Activated effector memory CD4-positive, alpha-beta T cell treated with anti-CD3 and anti-CD28 coated beads, Interleukin-2, amount 50 U/mL, for 16 hours (primary cell): ENCODE results near the gene SEMA6B.

Experiments used
- DNase-seq: peaks from one replicate; pipeline ENCODE4 v3.0.0-alpha.2; 2020

The SEMA6B gene

GRCh38 chr19:4523306-4524110, 36.0 kb downstream of the SEMA6B start:
- peak; percentile 74 for DNase-seq

GRCh38 chr19:4522291-4523002, 37.0 kb downstream of the SEMA6B start:
- no peak for DNase-seq

- no peak for DNase-seq
These were observed 37.6 kb downstream of the SEMA6B start for GRCh38 chr19:4521888-4522242.

GRCh38 chr19:4521170-4521887, 38.2 kb downstream of the SEMA6B start:
- DNase-seq, result no peak

DNA sequence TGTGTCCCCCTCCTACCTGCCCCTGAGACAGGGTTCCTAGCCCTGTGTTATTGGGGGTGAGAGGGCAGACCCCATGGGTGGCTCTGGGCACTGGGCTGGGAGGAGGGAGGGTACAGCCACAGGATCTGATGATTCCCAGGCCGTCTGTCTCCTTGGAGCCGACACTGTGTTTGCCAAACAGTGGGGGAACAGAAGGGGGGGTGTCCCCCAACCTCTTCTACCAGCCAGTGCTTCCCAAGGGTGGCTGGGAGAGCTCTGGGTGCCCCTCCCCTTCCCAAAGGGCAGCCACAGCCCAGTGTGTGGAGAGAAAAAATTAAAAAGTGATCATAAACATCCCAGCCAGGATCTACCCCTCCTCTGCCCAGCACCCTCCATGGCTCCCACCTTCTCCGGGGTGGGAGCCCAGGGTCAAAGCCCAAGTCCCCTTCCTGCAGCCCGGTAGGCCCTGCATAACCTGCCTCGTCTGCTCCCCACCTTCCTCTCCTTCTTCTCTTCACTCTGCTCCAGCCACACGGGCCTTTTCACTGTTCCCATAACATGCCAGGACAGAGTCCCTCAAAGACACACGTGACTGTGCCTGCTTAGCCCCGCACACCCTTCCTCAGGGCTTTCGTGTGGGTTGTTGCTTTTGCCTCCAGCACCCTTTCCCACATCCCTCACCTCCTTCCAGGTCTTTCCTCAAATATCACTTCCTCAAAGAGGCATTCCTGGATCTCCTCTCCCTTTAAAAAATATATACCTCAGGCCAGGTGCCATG, 39.8 kb downstream of the SEMA6B start:
- DNase-seq, result no peak

GRCh38 chr19:4519172-4519496, 40.4 kb downstream of the SEMA6B start:
- no peak for DNase-seq

- DNase-seq, result no peak
These were observed 40.9 kb downstream of the SEMA6B start, which contains the start of gene PLIN4 for GRCh38 chr19:4518345-4519171. Gene PLIN4 (minus strand): TSS chr19:4518486. CDS start chr19:4518272, 214 bp downstream.

DNA sequence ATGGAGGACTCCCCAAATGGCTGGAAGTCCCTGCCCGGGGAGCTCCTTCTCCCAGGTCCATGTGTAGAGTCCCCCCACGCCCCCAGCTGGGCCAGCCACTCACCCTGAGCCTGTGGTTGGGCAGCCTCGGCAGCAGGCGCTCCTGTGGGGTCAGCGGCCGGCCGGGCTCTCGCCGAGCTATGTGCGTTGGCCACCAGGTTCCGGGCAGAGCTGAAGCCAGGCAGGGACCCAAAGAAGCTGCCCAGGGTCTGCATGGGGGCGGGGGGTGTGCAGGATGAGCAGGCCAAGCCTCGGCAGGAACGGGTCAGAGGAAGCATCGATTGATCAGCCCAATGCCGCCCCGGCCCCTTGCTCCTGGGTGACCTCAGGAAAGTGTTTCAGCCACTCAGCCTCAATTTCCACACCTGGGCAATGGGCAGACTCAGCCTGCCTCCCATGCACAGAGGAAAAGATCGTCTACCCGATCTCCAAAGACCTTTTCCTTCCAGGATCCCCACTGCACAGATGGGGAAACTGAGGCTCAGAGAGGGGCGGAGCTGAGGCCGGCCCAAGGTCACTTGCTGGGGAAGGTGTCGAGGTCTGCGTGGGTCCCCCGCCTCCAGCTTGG, 41.9 kb downstream of the SEMA6B start:
- no peak for DNase-seq

DNA sequence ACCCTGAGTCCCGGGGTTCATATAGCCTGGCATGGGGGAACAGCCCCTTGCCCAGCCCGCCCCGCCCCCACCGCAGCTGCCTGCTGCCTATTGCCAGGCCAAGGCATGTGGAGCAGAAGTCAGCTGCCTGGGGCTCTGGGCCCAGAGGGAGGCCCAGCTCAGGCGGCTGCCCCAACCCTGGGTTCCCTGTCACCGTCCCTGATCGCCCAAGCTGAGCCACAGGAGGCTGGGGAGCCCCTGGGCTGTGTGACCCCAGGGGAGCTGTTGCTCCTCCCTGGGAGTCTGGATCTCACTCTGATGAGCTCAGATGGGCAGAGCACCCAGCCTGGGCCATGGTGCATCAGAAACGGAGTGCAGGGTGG, 42.6 kb downstream of the SEMA6B start:
- DNase-seq, result no peak

- no peak for DNase-seq
These were observed 43.1 kb downstream of the SEMA6B start for GRCh38 chr19:4516199-4516938.

GRCh38 chr19:4515732-4516131, 43.8 kb downstream of the SEMA6B start:
- DNase-seq, result no peak

- DNase-seq, result no peak
These were observed 46.2 kb downstream of the SEMA6B start for GRCh38 chr19:4513248-4513647.

- DNase-seq, result no peak
These were observed 47.4 kb downstream of the SEMA6B start for GRCh38 chr19:4512070-4512469.

DNA sequence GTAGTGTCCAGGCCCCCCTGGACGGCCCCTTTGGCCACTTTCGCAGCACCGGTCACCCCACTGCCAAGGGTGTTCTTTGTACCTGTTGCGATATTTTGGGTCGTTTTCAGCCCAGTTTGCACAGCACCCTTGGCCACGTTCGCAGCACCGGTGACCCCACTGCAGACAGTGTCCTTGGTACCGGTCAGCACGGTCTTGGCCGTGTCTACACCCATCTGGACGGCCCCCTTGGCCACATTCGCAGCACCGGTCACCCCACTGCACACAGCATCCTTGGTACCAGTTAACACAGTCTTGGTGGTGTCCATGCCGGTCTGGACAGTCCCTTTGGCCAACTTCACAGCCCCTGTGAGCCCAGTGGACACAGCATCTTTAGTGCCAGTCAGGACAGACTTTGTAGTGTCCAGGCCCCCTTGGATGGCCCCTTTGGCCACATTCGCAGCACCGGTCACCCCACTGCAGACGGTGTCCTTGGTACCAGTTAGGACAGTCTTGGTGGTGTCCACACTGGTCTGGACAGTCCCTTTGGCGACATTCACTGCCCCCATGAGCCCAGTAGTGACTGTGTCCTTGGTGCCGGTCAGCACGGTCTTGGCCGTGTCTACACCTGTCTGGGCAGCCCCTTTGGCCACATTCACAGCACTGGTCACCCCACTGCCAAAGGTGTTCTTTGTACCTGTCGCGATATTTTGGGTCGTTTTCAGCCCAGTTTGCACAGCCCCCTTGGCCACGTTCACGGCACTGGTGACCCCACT, 48.0 kb downstream of the SEMA6B start:
- no peak for DNase-seq

GRCh38 chr19:4510435-4511255, 48.8 kb downstream of the SEMA6B start:
- no peak for DNase-seq

DNA sequence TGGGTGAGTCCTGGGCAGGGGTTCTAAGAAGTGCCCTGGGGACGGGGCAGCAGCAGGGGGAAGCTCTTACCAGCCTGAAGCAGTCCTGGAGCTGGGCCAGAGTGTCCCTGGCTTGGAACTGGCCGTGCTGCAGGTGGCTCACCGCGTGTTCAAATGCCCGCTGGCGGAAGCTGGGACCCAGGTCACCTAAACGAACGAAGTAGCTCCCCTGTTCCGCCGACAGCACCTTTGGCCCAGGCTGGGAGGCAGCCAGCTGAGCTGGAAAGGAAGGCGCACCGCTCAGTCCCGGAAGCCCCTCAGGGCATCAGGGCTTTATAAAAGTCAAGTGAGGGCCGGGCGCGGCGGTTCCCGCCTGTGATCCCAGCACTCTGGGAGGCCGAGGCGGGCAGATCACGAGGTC, 50.8 kb downstream of the SEMA6B start:
- DNase-seq, result no peak

DNA sequence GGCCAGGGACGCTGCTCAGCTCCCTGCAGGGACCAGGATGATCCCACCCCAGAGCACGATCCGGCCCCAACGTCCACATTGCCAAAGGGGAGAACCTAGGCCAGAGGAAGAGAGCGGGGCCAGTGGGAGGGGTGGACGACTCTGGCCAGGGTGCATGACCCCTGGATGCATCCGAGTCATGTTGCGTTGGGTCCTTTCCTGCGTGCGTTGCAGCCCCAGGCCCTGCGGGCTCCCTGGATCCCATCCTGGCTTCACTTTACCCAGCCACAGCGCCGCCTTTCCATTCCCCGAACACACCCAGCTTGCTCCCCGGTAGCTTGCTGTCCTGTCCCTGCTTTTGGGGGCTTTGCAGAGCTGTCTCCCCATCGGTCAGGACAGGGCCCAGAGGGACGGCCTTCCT, 51.7 kb downstream of the SEMA6B start:
- DNase-seq, result no peak

- no peak for DNase-seq
These were observed 52.4 kb downstream of the SEMA6B start for GRCh38 chr19:4507150-4507452.

DNA sequence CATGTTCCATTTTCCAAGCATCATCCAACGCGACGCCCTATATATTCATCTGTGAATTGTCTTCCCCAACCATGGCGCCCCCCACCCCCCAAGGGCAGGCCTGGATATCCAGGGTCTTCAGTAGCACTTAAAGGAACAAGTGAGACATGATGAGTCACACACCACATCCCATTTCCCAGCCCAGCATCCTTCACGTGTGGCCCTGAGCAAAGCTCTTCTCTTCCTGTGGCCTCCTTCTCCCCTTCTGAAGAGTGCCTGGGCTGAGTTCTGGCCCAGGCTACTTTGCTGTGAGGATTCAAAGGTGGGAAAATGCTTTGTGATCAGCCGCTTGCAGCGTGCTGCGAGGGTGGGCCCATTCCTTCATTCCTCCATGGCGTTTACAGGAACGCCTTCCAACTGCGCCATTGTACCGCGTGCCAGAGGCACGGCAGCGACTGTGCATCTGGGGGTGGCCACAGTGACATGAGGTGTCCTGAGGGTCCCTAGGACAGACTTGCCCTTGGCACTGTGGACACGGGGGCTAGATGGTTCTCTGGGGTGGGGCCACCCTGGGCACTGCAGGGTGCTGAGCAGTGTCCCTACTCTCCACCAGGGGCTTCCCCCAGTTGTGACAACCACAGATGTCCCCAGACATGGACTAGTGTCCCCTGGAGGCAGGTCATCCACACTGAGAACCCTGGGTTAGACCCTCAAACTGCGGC, 52.9 kb downstream of the SEMA6B start:
- DNase-seq, result no peak
